ENCODE results near the gene ATOH7.
"Not testable (repeated sequence)": the region's sequence is repeated elsewhere in the genome, so short reads cannot be mapped to it uniquely, and the experiment has no call there.

ATOH7 gene

GRCh38 chr10:68235581-68235980, 3.7 kb upstream of the ATOH7 start:
- no peak for FAIRE-seq

GRCh38 chr10:68235111-68235510, 3.2 kb upstream of the ATOH7 start:
- FAIRE-seq: no peak

GRCh38 chr10:68233046-68233445, 1.1 kb upstream of the ATOH7 start:
- no peak for FAIRE-seq

- no peak for FAIRE-seq
Observed at GRCh38 chr10:68231106-68231816, 652 bp downstream of the ATOH7 start.

GRCh38 chr10:68230268-68230667, 1.6 kb downstream of the ATOH7 start:
- FAIRE-seq: no peak

- FAIRE-seq: no peak
Observed at GRCh38 chr10:68224810-68225209, 7.1 kb downstream of the ATOH7 start.

GRCh38 chr10:68223535-68224165, 8.3 kb downstream of the ATOH7 start:
- no peak for FAIRE-seq

- FAIRE-seq: no peak
Observed at GRCh38 chr10:68222391-68222790, 9.5 kb downstream of the ATOH7 start.

- FAIRE-seq: no peak
Observed at GRCh38 chr10:68221196-68221595, 10.7 kb downstream of the ATOH7 start.

GRCh38 chr10:68218786-68219185, 13.1 kb downstream of the ATOH7 start:
- no peak for FAIRE-seq

- FAIRE-seq: no peak
Observed at GRCh38 chr10:68212721-68213352, 19.1 kb downstream of the ATOH7 start.

GRCh38 chr10:68211669-68212068, 20.2 kb downstream of the ATOH7 start:
- FAIRE-seq: no peak

- no peak for FAIRE-seq
Observed at GRCh38 chr10:68208424-68209042, 23.4 kb downstream of the ATOH7 start.

GRCh38 chr10:68202960-68203353, 29.0 kb downstream of the ATOH7 start:
- FAIRE-seq: no peak

GRCh38 chr10:68196701-68197100, 35.2 kb downstream of the ATOH7 start:
- no peak for FAIRE-seq

- not testable (repeated sequence) for FAIRE-seq
Observed at GRCh38 chr10:68195776-68196175, 36.1 kb downstream of the ATOH7 start.

- FAIRE-seq: no peak
Observed at GRCh38 chr10:68194290-68194689, 37.6 kb downstream of the ATOH7 start.

GRCh38 chr10:68192113-68192512, 39.8 kb downstream of the ATOH7 start:
- no peak for FAIRE-seq

- FAIRE-seq: no peak
Observed at GRCh38 chr10:68188835-68189234, 43.1 kb downstream of the ATOH7 start.

GRCh38 chr10:68185085-68185484, 46.8 kb downstream of the ATOH7 start:
- FAIRE-seq: no peak

GRCh38 chr10:68184546-68184945, 47.4 kb downstream of the ATOH7 start:
- FAIRE-seq: no peak

Measured in colon (tissue), 2 donors.